ENCODE measurements around the gene ZNF219.
"Not testable (repeated sequence)": the region's sequence is repeated elsewhere in the genome, so short reads cannot be mapped to it uniquely, and the experiment has no call there.

Gene ZNF219

DNA sequence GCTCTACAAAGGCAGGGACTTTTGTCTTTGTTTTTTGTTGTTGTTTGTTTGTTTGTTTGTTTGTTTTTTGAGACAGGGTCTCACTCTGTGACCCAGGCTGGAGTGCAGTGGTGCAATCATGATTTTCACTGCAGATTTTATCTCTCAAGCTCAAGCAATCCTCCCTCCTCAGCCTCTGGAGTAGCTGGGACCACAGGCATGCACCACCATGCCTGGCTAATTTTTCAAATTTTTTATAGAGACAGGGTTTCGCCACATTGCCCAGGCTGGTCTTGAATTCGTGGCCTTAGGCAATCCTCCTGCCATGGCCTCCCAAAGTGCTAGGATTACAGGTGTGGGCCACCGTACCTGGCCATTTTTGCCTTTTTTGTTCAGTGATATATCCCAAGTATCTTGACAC lies 57.5 kb downstream of the ZNF219 start:
- not testable (repeated sequence) for H3K4me3 Mint-ChIP-seq; H3K27ac Mint-ChIP-seq; H3K9me3 Mint-ChIP-seq; H3K4me1 Mint-ChIP-seq (ENCODE audit: low read depth); H3K36me3 Mint-ChIP-seq (ENCODE audit: low read depth)
- H3K27me3 Mint-ChIP-seq (ENCODE audit: low read depth): peaks cover 23% of the 10 kb centered on the region

- Mint-ChIP-seq H3K4me3 (no peak overlapping the region), H3K27me3 (ENCODE audit: low read depth) (peaks cover 20% of the 10 kb centered on the region), H3K36me3 (ENCODE audit: low read depth) (no peaks in the 10 kb centered on the region), H3K9me3 (no peaks in the 10 kb centered on the region), H3K4me1 (ENCODE audit: low read depth) (no peaks in the 10 kb centered on the region), H3K27ac (no peak overlapping the region)
These were observed 58.0 kb downstream of the ZNF219 start for GRCh38 chr14:21040370-21040925.
